ENCODE data around the gene PLCL2. TPM values are rescaled to one million over a fixed set of nuclear protein-coding genes. Genes with fewer than 3 reads are reported as not detected.

PLCL2 gene
- total and polyA plus RNA-seq, 4 donors, result 1.5 to 16.5 (median 9.4) TPM

DNA sequence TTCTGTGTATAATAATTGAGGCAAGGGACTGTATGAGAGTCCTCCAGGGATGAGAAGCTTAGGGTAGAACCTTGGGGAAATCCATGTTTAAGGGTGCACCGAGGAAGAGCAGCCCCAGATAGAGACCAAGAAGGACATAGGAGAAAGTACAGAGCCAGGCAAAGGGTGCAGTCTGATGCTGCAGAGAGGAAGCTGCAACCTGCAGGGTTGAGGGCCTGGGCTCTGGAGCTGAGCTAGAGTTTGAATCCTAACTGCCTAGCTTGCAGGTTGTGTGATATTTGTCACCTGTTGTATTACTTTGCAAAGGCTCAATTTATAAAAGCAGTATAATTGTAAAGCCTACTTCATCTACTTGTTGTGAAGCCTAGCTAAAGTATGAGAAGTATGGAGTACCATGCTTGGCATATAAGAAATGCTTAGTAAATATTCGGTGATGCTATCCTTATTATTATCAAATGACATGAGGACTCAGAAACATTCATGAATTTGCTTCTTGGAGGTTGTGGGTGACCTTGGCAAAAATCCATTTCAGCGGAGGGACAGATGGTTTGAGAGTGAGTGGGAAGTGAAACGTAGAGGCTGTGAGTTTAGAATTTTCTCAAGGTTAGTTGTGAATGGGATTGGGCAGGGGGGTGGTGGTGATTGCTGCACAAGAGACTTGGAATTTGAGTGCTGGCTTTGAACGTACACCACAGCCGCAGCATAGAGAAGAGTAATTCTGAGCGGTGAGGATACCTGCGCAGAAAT, 43.8 kb downstream of the PLCL2 start:
- no peaks in the 10 kb centered on the region for H3K36me3 ChIP-seq (ENCODE audit: control insufficient read depth in 4 of 4, insufficient read depth in 3 of 4, low read depth in 1 of 4, low read length in 3 of 4)
- peaks cover 0 to 2% (median 0%) of the 10 kb centered on the region in 4 donors for H3K9me3 ChIP-seq (ENCODE audit: control insufficient read depth in 4 of 4, low read length in 3 of 4)
- H3K27me3 ChIP-seq (ENCODE audit: control insufficient read depth in 4 of 4, insufficient read depth in 4 of 4, low read length in 3 of 4), result no peaks in the 10 kb centered on the region
- peaks cover 0 to 3% (median 1%) of the 10 kb centered on the region in 4 donors for H3K4me1 ChIP-seq (ENCODE audit: control insufficient read depth in 4 of 4, insufficient read depth in 4 of 4, low read length in 3 of 4)
- DNase-seq (ENCODE audit: low spot score), result no peak
- TF ChIP-seq, protein P1, sequence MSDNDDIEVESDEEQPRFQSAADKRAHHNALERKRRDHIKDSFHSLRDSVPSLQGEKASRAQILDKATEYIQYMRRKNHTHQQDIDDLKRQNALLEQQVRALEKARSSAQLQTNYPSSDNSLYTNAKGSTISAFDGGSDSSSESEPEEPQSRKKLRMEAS (IDR thresholded peaks at IDR 0.05), result no peak
- TF ChIP-seq TAF1 (conservative IDR thresholded peaks at IDR 0.05) (no peak), HNF4A (conservative IDR thresholded peaks at IDR 0.05) (no peak), YY1 (IDR thresholded peaks at IDR 0.05) (no peak), FOXA1 (IDR thresholded peaks at IDR 0.05) (no peak), NR2F2 (IDR thresholded peaks at IDR 0.05) (no peak), SP1 (IDR thresholded peaks at IDR 0.05) (no peak), GABPA (IDR thresholded peaks at IDR 0.05 in 1 of 2, conservative IDR thresholded peaks at IDR 0.05 in 1 of 2) (no peak), EGR1 (IDR thresholded peaks at IDR 0.05; ENCODE audit: low read depth in 2 of 2) (no peak), JUND (IDR thresholded peaks at IDR 0.05) (no peak), RAD21 (IDR thresholded peaks at IDR 0.05) (no peak), FOXA2 (IDR thresholded peaks at IDR 0.05) (no peak), RXRA (IDR thresholded peaks at IDR 0.05) (no peak)
- TF ChIP-seq, protein P2, sequence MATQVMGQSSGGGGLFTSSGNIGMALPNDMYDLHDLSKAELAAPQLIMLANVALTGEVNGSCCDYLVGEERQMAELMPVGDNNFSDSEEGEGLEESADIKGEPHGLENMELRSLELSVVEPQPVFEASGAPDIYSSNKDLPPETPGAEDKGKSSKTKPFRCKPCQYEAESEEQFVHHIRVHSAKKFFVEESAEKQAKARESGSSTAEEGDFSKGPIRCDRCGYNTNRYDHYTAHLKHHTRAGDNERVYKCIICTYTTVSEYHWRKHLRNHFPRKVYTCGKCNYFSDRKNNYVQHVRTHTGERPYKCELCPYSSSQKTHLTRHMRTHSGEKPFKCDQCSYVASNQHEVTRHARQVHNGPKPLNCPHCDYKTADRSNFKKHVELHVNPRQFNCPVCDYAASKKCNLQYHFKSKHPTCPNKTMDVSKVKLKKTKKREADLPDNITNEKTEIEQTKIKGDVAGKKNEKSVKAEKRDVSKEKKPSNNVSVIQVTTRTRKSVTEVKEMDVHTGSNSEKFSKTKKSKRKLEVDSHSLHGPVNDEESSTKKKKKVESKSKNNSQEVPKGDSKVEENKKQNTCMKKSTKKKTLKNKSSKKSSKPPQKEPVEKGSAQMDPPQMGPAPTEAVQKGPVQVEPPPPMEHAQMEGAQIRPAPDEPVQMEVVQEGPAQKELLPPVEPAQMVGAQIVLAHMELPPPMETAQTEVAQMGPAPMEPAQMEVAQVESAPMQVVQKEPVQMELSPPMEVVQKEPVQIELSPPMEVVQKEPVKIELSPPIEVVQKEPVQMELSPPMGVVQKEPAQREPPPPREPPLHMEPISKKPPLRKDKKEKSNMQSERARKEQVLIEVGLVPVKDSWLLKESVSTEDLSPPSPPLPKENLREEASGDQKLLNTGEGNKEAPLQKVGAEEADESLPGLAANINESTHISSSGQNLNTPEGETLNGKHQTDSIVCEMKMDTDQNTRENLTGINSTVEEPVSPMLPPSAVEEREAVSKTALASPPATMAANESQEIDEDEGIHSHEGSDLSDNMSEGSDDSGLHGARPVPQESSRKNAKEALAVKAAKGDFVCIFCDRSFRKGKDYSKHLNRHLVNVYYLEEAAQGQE (IDR thresholded peaks at IDR 0.05), result no peak
- TF ChIP-seq, protein P3, sequence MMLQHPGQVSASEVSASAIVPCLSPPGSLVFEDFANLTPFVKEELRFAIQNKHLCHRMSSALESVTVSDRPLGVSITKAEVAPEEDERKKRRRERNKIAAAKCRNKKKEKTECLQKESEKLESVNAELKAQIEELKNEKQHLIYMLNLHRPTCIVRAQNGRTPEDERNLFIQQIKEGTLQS (IDR thresholded peaks at IDR 0.05), result no peak
- TF ChIP-seq, protein P4, sequence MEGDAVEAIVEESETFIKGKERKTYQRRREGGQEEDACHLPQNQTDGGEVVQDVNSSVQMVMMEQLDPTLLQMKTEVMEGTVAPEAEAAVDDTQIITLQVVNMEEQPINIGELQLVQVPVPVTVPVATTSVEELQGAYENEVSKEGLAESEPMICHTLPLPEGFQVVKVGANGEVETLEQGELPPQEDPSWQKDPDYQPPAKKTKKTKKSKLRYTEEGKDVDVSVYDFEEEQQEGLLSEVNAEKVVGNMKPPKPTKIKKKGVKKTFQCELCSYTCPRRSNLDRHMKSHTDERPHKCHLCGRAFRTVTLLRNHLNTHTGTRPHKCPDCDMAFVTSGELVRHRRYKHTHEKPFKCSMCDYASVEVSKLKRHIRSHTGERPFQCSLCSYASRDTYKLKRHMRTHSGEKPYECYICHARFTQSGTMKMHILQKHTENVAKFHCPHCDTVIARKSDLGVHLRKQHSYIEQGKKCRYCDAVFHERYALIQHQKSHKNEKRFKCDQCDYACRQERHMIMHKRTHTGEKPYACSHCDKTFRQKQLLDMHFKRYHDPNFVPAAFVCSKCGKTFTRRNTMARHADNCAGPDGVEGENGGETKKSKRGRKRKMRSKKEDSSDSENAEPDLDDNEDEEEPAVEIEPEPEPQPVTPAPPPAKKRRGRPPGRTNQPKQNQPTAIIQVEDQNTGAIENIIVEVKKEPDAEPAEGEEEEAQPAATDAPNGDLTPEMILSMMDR (IDR thresholded peaks at IDR 0.05; ENCODE audit: low read depth, low read length, missing input control), result no peak
- TF ChIP-seq, protein P5, sequence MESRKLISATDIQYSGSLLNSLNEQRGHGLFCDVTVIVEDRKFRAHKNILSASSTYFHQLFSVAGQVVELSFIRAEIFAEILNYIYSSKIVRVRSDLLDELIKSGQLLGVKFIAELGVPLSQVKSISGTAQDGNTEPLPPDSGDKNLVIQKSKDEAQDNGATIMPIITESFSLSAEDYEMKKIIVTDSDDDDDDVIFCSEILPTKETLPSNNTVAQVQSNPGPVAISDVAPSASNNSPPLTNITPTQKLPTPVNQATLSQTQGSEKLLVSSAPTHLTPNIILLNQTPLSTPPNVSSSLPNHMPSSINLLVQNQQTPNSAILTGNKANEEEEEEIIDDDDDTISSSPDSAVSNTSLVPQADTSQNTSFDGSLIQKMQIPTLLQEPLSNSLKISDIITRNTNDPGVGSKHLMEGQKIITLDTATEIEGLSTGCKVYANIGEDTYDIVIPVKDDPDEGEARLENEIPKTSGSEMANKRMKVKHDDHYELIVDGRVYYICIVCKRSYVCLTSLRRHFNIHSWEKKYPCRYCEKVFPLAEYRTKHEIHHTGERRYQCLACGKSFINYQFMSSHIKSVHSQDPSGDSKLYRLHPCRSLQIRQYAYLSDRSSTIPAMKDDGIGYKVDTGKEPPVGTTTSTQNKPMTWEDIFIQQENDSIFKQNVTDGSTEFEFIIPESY (IDR thresholded peaks at IDR 0.05), result no peak
- no peak overlapping the region for H3K9ac ChIP-seq (ENCODE audit: low read depth in 1 of 2, low read length in 2 of 2)
- 49% methylated on average over 6 of the region's 8 CpGs for WGBS
- no peak overlapping the region for H3K27ac ChIP-seq (ENCODE audit: low read depth in 1 of 2, low read length in 2 of 2)
- no peak overlapping the region for H3K4me3 ChIP-seq (ENCODE audit: low read depth in 1 of 3, low read length in 3 of 3)
